GM12878 (cell line): ENCODE data around the gene EFNA4. TPM values are rescaled to one million over a fixed set of nuclear protein-coding genes. Genes with fewer than 3 reads are reported as not detected.
"Not testable (repeated sequence)": the region's sequence is repeated elsewhere in the genome, so short reads cannot be mapped to it uniquely, and the experiment has no call there.

ENCODE experiments used
- ATAC-seq: fragments of 200-7000 bp; cut with Tn5 transposase; 3 replicates; pipeline ENCODE4 v1.9.1; 2020; ENCODE audit warnings: mild to moderate bottlenecking, moderate library complexity
- BruUV-seq: library from RNA; stranded (reverse); fragments of 400-500 nt; replicated peaks from 2 replicates; lab custom pipeline; 2021; lab: Mats Ljungman, UMichigan
- CTCF ChIA-PET: fragments of 300-600 bp; sonication (Branson Sonifier 250); formaldehyde crosslinking; extraction: SDS; loops from one replicate; lab custom pipeline; 2021; ENCODE audit warnings: inconsistent platforms; lab: Yijun Ruan, JAX
- POLR2A ChIA-PET: fragments of 350-600 bp; formaldehyde crosslinking; extraction: SDS; loops from one replicate; lab custom pipeline; 2021; ENCODE audit warnings: inconsistent platforms; lab: Charles Lee
- RAD21 ChIA-PET: fragments of 300-600 bp; sonication (Branson Sonifier 250); formaldehyde crosslinking; loops from one replicate; lab custom pipeline; 2023; ENCODE audit warnings: antibody characterized with exemption; ENCODE audit not compliant: unreplicated experiment; lab: Charles Lee
- SMC1A ChIA-PET: fragments of 300-600 bp; sonication (Branson Sonifier 250); formaldehyde crosslinking; loops from one replicate; lab custom pipeline; 2023; ENCODE audit not compliant: unreplicated experiment, uncharacterized antibody; lab: Charles Lee
- DNase-seq: peaks from one replicate; pipeline ENCODE4 v3.0.0-alpha.2; 2011; ENCODE audit warnings: low read depth, low spot score
- FAIRE-seq: peaks from 3 replicates; lab custom pipeline; 2011; peaks lifted over from hg19 to GRCh38; lab: Jason Lieb, UNC
- H2AFZ ChIP-seq: 2 replicates; pipeline ENCODE4 v1.6.0; 2011; ENCODE audit warnings: low read depth, low read length, control low read depth; ENCODE audit not compliant: control insufficient read depth
- H3K27ac ChIP-seq: 2 replicates; pipeline ENCODE4 v1.5.1; 2011; ENCODE audit warnings: control low read depth; ENCODE audit not compliant: control insufficient read depth, insufficient read depth
- H3K27me3 ChIP-seq, 2 experiments: replicated peaks in 1 of 2; 2 replicates each; pipeline versions ENCODE4 v1.6.0 to v1.6.1; 2011; ENCODE audit warnings: low read length in 1 of 2; ENCODE audit not compliant: control insufficient read depth in 2 of 2, insufficient read depth in 2 of 2
- H3K36me3 ChIP-seq, 2 experiments: 2 replicates each; pipeline ENCODE4 v1.5.1; 2011; ENCODE audit warnings: low read length in 1 of 2; ENCODE audit not compliant: control insufficient read depth in 2 of 2, insufficient read depth in 2 of 2
- H3K4me1 ChIP-seq: 2 replicates; pipeline ENCODE4 v1.6.1; 2011; ENCODE audit warnings: mild to moderate bottlenecking, low read length, moderate library complexity, mixed read lengths; ENCODE audit not compliant: control insufficient read depth, insufficient read depth
- H3K4me2 ChIP-seq: 2 replicates; pipeline ENCODE4 v1.6.0; 2011; ENCODE audit warnings: control low read depth; ENCODE audit not compliant: control insufficient read depth, insufficient read depth
- H3K4me3 ChIP-seq: fragments of 200-600 bp; sonication (generic); 2 replicates; pipeline ENCODE4 v1.5.1; 2016
- H3K79me2 ChIP-seq: 2 replicates; pipeline ENCODE4 v1.6.0; 2011; ENCODE audit warnings: low read length; ENCODE audit not compliant: control insufficient read depth, insufficient read depth
- H3K9ac ChIP-seq: 2 replicates; pipeline ENCODE4 v1.8.0; 2011; ENCODE audit warnings: low read length, control low read depth, mixed read lengths; ENCODE audit not compliant: control insufficient read depth, insufficient read depth
- H3K9me3 ChIP-seq: replicated peaks from 3 replicates; pipeline ENCODE4 v1.5.1; 2011; ENCODE audit warnings: mild to moderate bottlenecking, low read length; ENCODE audit not compliant: control insufficient read depth, insufficient read depth
- H4K20me1 ChIP-seq: 2 replicates; pipeline ENCODE4 v1.6.0; 2011; ENCODE audit not compliant: control insufficient read depth, insufficient read depth
- WGBS: methylation state at CpG from one replicate; pipeline ENCODE4 v1.1.6; 2016; ENCODE audit warnings: low lambda C conversion rate; ENCODE audit not compliant: insufficient replicate concordance, insufficient coverage; ENCODE audit errors: missing lambda C conversion rate; 5-methylcytosine and 5-hydroxymethylcytosine counted together
- in situ Hi-C: fragments of 300-500 bp; cut with MboI; formaldehyde crosslinking; loops from 9 replicates; pipeline ENCODE4 v1.14.3; 2018; ENCODE audit warnings: mixed read lengths
- intact Hi-C: fragments of 100-400 bp; cut with micrococcal nuclease; formaldehyde crosslinking; loops from one replicate; pipeline ENCODE4 v1.14.2; 2022; ENCODE audit not compliant: unreplicated experiment
- polyA plus RNA-seq, 11 experiments: library from polyadenylated mRNA; depleted of rRNA in 4 of 11; unstranded in 6 of 11; stranded (reverse) in 5 of 11; fragments of >200 nt; fragmentation: Nextera tagmentation in 4 of 11; fragmentation: Illumina TruSeq in 1 of 11; extraction: Ambion mirVana in 4 of 11; extraction: Trizol in 1 of 11; gene quantifications; 1 replicate in 1 of 11; 2 replicates in 10 of 11; pipeline versions ENCODE4 v1.2.1 to v1.2.3, GENCODE V29; 2011 to 2016; ENCODE audit warnings: inconsistent platforms in 2 of 11, missing spikeins in 2 of 11, low read depth in 1 of 11
- total RNA-seq, 4 experiments: library from RNA; depleted of rRNA in 3 of 4; stranded (reverse); fragments of >200 nt in 3 of 4; fragmentation: Illumina TruSeq in 1 of 4; extraction: Trizol in 1 of 4; gene quantifications; 2 replicates each; pipeline versions ENCODE4 v1.2.1 to v1.2.3, GENCODE V29; 2013 to 2021

The EFNA4 gene
- total and polyA plus RNA-seq, 10 of the 15 experiments (the other 5 are each of a cell fraction or from before 2014, with no cell fraction given): 0.52 to 14.1 (median 4.8) TPM

DNA sequence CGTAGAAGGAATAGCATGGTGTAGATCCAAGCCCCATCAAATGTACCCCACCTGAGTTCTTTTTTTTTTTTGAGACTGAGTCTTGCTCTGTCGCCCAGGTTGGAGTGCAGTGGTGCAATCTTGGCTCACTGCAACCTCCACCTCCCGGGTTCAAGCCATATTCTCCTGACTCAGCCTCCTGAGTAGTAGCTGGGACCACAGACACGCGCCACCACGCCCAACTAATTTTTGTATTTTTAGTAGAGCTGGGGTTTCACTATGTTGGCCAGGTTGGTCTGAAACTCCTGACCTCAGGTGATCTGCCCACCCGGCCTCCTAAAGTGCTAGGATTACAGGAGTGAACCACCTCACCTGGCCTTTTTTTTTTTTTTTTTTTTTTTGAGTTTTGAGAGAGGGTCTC lies 54.5 kb downstream of the EFNA4 start:
- H3K4me1 ChIP-seq, DNase-seq, H4K20me1 ChIP-seq, ATAC-seq, BruUV-seq, H3K27ac ChIP-seq, H3K79me2 ChIP-seq, in situ Hi-C loops, intact Hi-C loops, H3K27me3 ChIP-seq, FAIRE-seq, H3K4me2 ChIP-seq, H3K36me3 ChIP-seq, POLR2A ChIA-PET, H3K9ac ChIP-seq, H2AFZ ChIP-seq, H3K4me3 ChIP-seq, H3K9me3 ChIP-seq: not testable (repeated sequence)
- ChIA-PET CTCF (interaction anchor here (0.8 to 2.9 kb wide), 4 partner anchors 23 to 67 kb away, joined by 3 to 10 read pairs (median 3); partner anchors contain the start of gene ADAM15), RAD21 (interaction anchor here (0.7 to 1.4 kb wide), 3 partner anchors 49 to 192 kb away, joined by 3 read pairs; partner anchors contain the start of gene KRTCAP2), SMC1A (interaction anchor here (0.6 to 1.5 kb wide), 3 partner anchors 12 to 1081 kb away, joined by 3 to 5 read pairs (median 3); no protein-coding TSS in a partner anchor)
- 11% methylated on average over 7 of the region's 7 CpGs for WGBS

Other genes starting within 250 kb of the EFNA4 start
Only the 7 nearest of the 26 such genes appear.
- 0.93 and 1.1 TPM in 2 replicates for gene LENEP, start 70.2 kb upstream of the EFNA4 start, total RNA-seq (2014; rRNA removed)
- 0.27 and 0.88 TPM in 2 replicates for gene LENEP, start 70.2 kb upstream of the EFNA4 start, total RNA-seq (2014; rRNA removed; fragmentation: Illumina TruSeq; extraction: Trizol)
- gene LENEP, start 70.2 kb upstream of the EFNA4 start, total RNA-seq (2021): 0.40 and 0.64 TPM in 2 replicates
- gene LENEP, start 70.2 kb upstream of the EFNA4 start, polyA plus RNA-seq (2011; rRNA removed): not detected in 2 replicates
- not detected in 2 replicates for gene LENEP, start 70.2 kb upstream of the EFNA4 start, polyA plus RNA-seq (2014; fragmentation: Illumina TruSeq; extraction: Trizol)
- not detected for gene LENEP, start 70.2 kb upstream of the EFNA4 start, polyA plus RNA-seq (2014; fragmentation: Nextera tagmentation; extraction: Ambion mirVana)
- not detected in 2 replicates for gene LENEP, start 70.2 kb upstream of the EFNA4 start, polyA plus RNA-seq (2014; rRNA removed)
- gene LENEP, start 70.2 kb upstream of the EFNA4 start, polyA plus RNA-seq (2016; fragmentation: Nextera tagmentation; extraction: Ambion mirVana): not detected
- gene ZBTB7B, start 60.9 kb upstream of the EFNA4 start, total RNA-seq (2014; rRNA removed): 26.8 and 28.1 TPM in 2 replicates
- 13.1 and 13.4 TPM in 2 replicates for gene ZBTB7B, start 60.9 kb upstream of the EFNA4 start, total RNA-seq (2014; rRNA removed; fragmentation: Illumina TruSeq; extraction: Trizol)
- 42.0 and 44.9 TPM in 2 replicates for gene ZBTB7B, start 60.9 kb upstream of the EFNA4 start, total RNA-seq (2021)
- gene ZBTB7B, start 60.9 kb upstream of the EFNA4 start, polyA plus RNA-seq (2011; rRNA removed): 9.1 and 20.6 TPM in 2 replicates
- gene ZBTB7B, start 60.9 kb upstream of the EFNA4 start, polyA plus RNA-seq (2014; fragmentation: Illumina TruSeq; extraction: Trizol): 2.8 and 9.2 TPM in 2 replicates
- under 1 TPM; 0.11 to 0.13 TPM for gene ZBTB7B, start 60.9 kb upstream of the EFNA4 start, polyA plus RNA-seq (2014; fragmentation: Nextera tagmentation; extraction: Ambion mirVana)
- gene ZBTB7B, start 60.9 kb upstream of the EFNA4 start, polyA plus RNA-seq (2014; rRNA removed): 33.0 and 33.5 TPM in 2 replicates
- 1 to 10 TPM; 2.6 to 3.1 TPM for gene ZBTB7B, start 60.9 kb upstream of the EFNA4 start, polyA plus RNA-seq (2016; fragmentation: Nextera tagmentation; extraction: Ambion mirVana)
- gene DCST2, start 30.0 kb upstream of the EFNA4 start, total RNA-seq (2014; rRNA removed): not detected in 2 replicates
- not detected in 2 replicates for gene DCST2, start 30.0 kb upstream of the EFNA4 start, total RNA-seq (2014; rRNA removed; fragmentation: Illumina TruSeq; extraction: Trizol)
- 0.36 TPM in 1 of 2 replicates, not detected in the other for gene DCST2, start 30.0 kb upstream of the EFNA4 start, total RNA-seq (2021)
- 0.10 and 0.41 TPM in 2 replicates for gene DCST2, start 30.0 kb upstream of the EFNA4 start, polyA plus RNA-seq (2011; rRNA removed)
- gene DCST2, start 30.0 kb upstream of the EFNA4 start, polyA plus RNA-seq (2014; fragmentation: Illumina TruSeq; extraction: Trizol): not detected in 2 replicates
- not detected for gene DCST2, start 30.0 kb upstream of the EFNA4 start, polyA plus RNA-seq (2014; fragmentation: Nextera tagmentation; extraction: Ambion mirVana)
- gene DCST2, start 30.0 kb upstream of the EFNA4 start, polyA plus RNA-seq (2014; rRNA removed): 0.11 and 0.33 TPM in 2 replicates
- gene DCST2, start 30.0 kb upstream of the EFNA4 start, polyA plus RNA-seq (2016; fragmentation: Nextera tagmentation; extraction: Ambion mirVana): not detected
- not detected in 2 replicates for gene DCST1, start 29.9 kb upstream of the EFNA4 start, total RNA-seq (2014; rRNA removed)
- gene DCST1, start 29.9 kb upstream of the EFNA4 start, total RNA-seq (2014; rRNA removed; fragmentation: Illumina TruSeq; extraction: Trizol): not detected in 2 replicates
- not detected in 2 replicates for gene DCST1, start 29.9 kb upstream of the EFNA4 start, total RNA-seq (2021)
- not detected in 2 replicates for gene DCST1, start 29.9 kb upstream of the EFNA4 start, polyA plus RNA-seq (2011; rRNA removed)
- gene DCST1, start 29.9 kb upstream of the EFNA4 start, polyA plus RNA-seq (2014; fragmentation: Illumina TruSeq; extraction: Trizol): not detected in 2 replicates
- gene DCST1, start 29.9 kb upstream of the EFNA4 start, polyA plus RNA-seq (2014; fragmentation: Nextera tagmentation; extraction: Ambion mirVana): not detected
- not detected in 2 replicates for gene DCST1, start 29.9 kb upstream of the EFNA4 start, polyA plus RNA-seq (2014; rRNA removed)
- gene DCST1, start 29.9 kb upstream of the EFNA4 start, polyA plus RNA-seq (2016; fragmentation: Nextera tagmentation; extraction: Ambion mirVana): not detected
- gene ADAM15, start 12.4 kb upstream of the EFNA4 start, total RNA-seq (2014; rRNA removed): 21.7 and 28.9 TPM in 2 replicates
- gene ADAM15, start 12.4 kb upstream of the EFNA4 start, total RNA-seq (2014; rRNA removed; fragmentation: Illumina TruSeq; extraction: Trizol): 10.5 and 13.0 TPM in 2 replicates
- gene ADAM15, start 12.4 kb upstream of the EFNA4 start, total RNA-seq (2021): 30.0 and 38.8 TPM in 2 replicates
- gene ADAM15, start 12.4 kb upstream of the EFNA4 start, polyA plus RNA-seq (2011; rRNA removed): 3.1 and 6.4 TPM in 2 replicates
- 5.7 and 11.3 TPM in 2 replicates for gene ADAM15, start 12.4 kb upstream of the EFNA4 start, polyA plus RNA-seq (2014; fragmentation: Illumina TruSeq; extraction: Trizol)
- gene ADAM15, start 12.4 kb upstream of the EFNA4 start, polyA plus RNA-seq (2014; fragmentation: Nextera tagmentation; extraction: Ambion mirVana): under 1 TPM; 0.29 to 0.79 TPM
- gene ADAM15, start 12.4 kb upstream of the EFNA4 start, polyA plus RNA-seq (2014; rRNA removed): 27.8 and 29.6 TPM in 2 replicates
- gene ADAM15, start 12.4 kb upstream of the EFNA4 start, polyA plus RNA-seq (2016; fragmentation: Nextera tagmentation; extraction: Ambion mirVana): 10 to 100 TPM; 16.4 to 18.7 TPM
- gene EFNA3, start 15.1 kb downstream of the EFNA4 start, total RNA-seq (2014; rRNA removed): 1.1 and 1.3 TPM in 2 replicates
- gene EFNA3, start 15.1 kb downstream of the EFNA4 start, total RNA-seq (2014; rRNA removed; fragmentation: Illumina TruSeq; extraction: Trizol): 0.64 and 0.67 TPM in 2 replicates
- gene EFNA3, start 15.1 kb downstream of the EFNA4 start, total RNA-seq (2021): 1.2 and 1.5 TPM in 2 replicates
- 2.3 and 5.4 TPM in 2 replicates for gene EFNA3, start 15.1 kb downstream of the EFNA4 start, polyA plus RNA-seq (2011; rRNA removed)
- gene EFNA3, start 15.1 kb downstream of the EFNA4 start, polyA plus RNA-seq (2014; fragmentation: Illumina TruSeq; extraction: Trizol): 0.55 and 1.00 TPM in 2 replicates
- gene EFNA3, start 15.1 kb downstream of the EFNA4 start, polyA plus RNA-seq (2014; fragmentation: Nextera tagmentation; extraction: Ambion mirVana): under 1 TPM; 0.08 to 0.26 TPM
- 1.2 and 1.7 TPM in 2 replicates for gene EFNA3, start 15.1 kb downstream of the EFNA4 start, polyA plus RNA-seq (2014; rRNA removed)
- 1 to 10 TPM in 1 of 2 experiments, under 1 TPM in 1; 0.81 to 1.1 TPM for gene EFNA3, start 15.1 kb downstream of the EFNA4 start, polyA plus RNA-seq (2016; fragmentation: Nextera tagmentation; extraction: Ambion mirVana)
- 0.05 TPM in 1 of 2 replicates, not detected in the other for gene EFNA1, start 64.1 kb downstream of the EFNA4 start, total RNA-seq (2014; rRNA removed)
- not detected in 2 replicates for gene EFNA1, start 64.1 kb downstream of the EFNA4 start, total RNA-seq (2014; rRNA removed; fragmentation: Illumina TruSeq; extraction: Trizol)
- 0.28 TPM in 1 of 2 replicates, not detected in the other for gene EFNA1, start 64.1 kb downstream of the EFNA4 start, total RNA-seq (2021)
- 4.6 and 7.5 TPM in 2 replicates for gene EFNA1, start 64.1 kb downstream of the EFNA4 start, polyA plus RNA-seq (2011; rRNA removed)
- gene EFNA1, start 64.1 kb downstream of the EFNA4 start, polyA plus RNA-seq (2014; fragmentation: Illumina TruSeq; extraction: Trizol): 0.13 TPM in 1 of 2 replicates, not detected in the other
- gene EFNA1, start 64.1 kb downstream of the EFNA4 start, polyA plus RNA-seq (2014; fragmentation: Nextera tagmentation; extraction: Ambion mirVana): under 1 TPM in 1 of 2 experiments, not detected in 1; 0.19 TPM
- not detected in 2 replicates for gene EFNA1, start 64.1 kb downstream of the EFNA4 start, polyA plus RNA-seq (2014; rRNA removed)
- gene EFNA1, start 64.1 kb downstream of the EFNA4 start, polyA plus RNA-seq (2016; fragmentation: Nextera tagmentation; extraction: Ambion mirVana): under 1 TPM; 0.13 to 0.44 TPM